Gastroesophageal sphincter (tissue), 3 donors: Measurements from ENCODE around the gene TBC1D14.

ENCODE experiments used
- CTCF ChIP-seq, 4 experiments: fragments of 200-600 bp in 2 of 4; fragments of 450-650 bp in 2 of 4; sonication (generic) in 1 of 4; IDR thresholded peaks; one replicate each; pipeline ENCODE4 v1.5.1; 2017 to 2019; ENCODE audit warnings: antibody characterized with exemption in 4 of 4, mild to moderate bottlenecking in 2 of 4, moderate library complexity in 2 of 4
- POLR2A ChIP-seq, 2 donors: fragments of 450-650 bp; IDR thresholded peaks; one replicate each; pipeline ENCODE4 v1.6.1; 2017; ENCODE audit warnings: antibody characterized with exemption in 2 of 2, mild to moderate bottlenecking in 2 of 2, moderate library complexity in 1 of 2

GRCh38 chr4:7067126-7067451 is 157.5 kb downstream of the TBC1D14 start:
- TF ChIP-seq CTCF (IDR thresholded peaks at IDR 0.05) (no peak), POLR2A (IDR thresholded peaks at IDR 0.05) (no peak)
